Measurements from ENCODE around the gene IBA57. TPM values are rescaled to one million over a fixed set of nuclear protein-coding genes. Genes with fewer than 3 reads are reported as not detected.

IBA57 gene
- polyA plus RNA-seq, 2 of the 4 experiments (the other 2 are of a cell fraction) = 1.5 to 2.2 TPM

- TF ChIP-seq NR3C1 (IDR thresholded peaks at IDR 0.05) = no peak
- Histone ChIP-seq H3K4me3 (no peak overlapping the region), H3K9me3 (no peaks in the 10 kb centered on the region), H3K27ac (no peak overlapping the region), H3K4me2 (no peak overlapping the region), H3K4me1 (0 out of 3 replicates have a peak, but pooled peaks cover 4% of the 10 kb centered on the region)
- DNase-seq (ENCODE audit: low read depth in 1 of 2, low spot score in 1 of 2) (no peak), ATAC-seq (no peak), FAIRE-seq (no peak)
- POLR2A ChIA-PET = no interaction called here
- CTCF ChIA-PET = interaction anchor here (1.3 to 1.8 kb wide), 2 partner anchors 9 to 298 kb away, joined by 4 to 5 read pairs; no protein-coding TSS in a partner anchor
- WGBS (ENCODE audit: missing lambda C conversion rate) = 89% methylated on average over 14 of the region's 14 CpGs
These were observed 52.1 kb downstream of the IBA57 start for GRCh38 chr1:228217551-228218344.

- 81% methylated on average over 10 of the region's 14 CpGs for WGBS (ENCODE audit: missing lambda C conversion rate)
- no peak overlapping the region for H3K27ac ChIP-seq
- CTCF ChIA-PET = no interaction called here
- no peaks in the 10 kb centered on the region for H3K9me3 ChIP-seq
- DNase-seq (ENCODE audit: low read depth in 1 of 2, low spot score in 1 of 2) (no peak), ATAC-seq (no peak), FAIRE-seq (no peak)
- no peak overlapping the region for H3K4me3 ChIP-seq
- POLR2A ChIA-PET = no interaction called here
- H3K4me1 ChIP-seq = 0 out of 3 replicates have a peak, but pooled peaks cover 4% of the 10 kb centered on the region
- no peak for TF ChIP-seq FOXS1 (CRISPR knock-in tag; IDR thresholded peaks at IDR 0.05)
- no peak for TF ChIP-seq CTCF (IDR thresholded peaks at IDR 0.05)
- TF ChIP-seq CHD4 (IDR thresholded peaks at IDR 0.05; ENCODE audit: borderline replicate concordance) = no peak
- TF ChIP-seq CHD2 (IDR thresholded peaks at IDR 0.05; ENCODE audit: low read length, partially characterized antibody) = no peak
- no peak for TF ChIP-seq JUN (IDR thresholded peaks at IDR 0.05)
- TF ChIP-seq HOXA7 (CRISPR knock-in tag; IDR thresholded peaks at IDR 0.05) = no peak
- TF ChIP-seq RAD21 (conservative IDR thresholded peaks at IDR 0.05 in 1 of 2, IDR thresholded peaks at IDR 0.05 in 1 of 2) = no peak
- TF ChIP-seq RFX5 (IDR thresholded peaks at IDR 0.05) = no peak
- H3K4me2 ChIP-seq = no peak overlapping the region
These were observed 53.1 kb downstream of the IBA57 start for GRCh38 chr1:228218513-228219244.

- POLR2A ChIA-PET = no interaction called here
- WGBS (ENCODE audit: missing lambda C conversion rate) = 93% methylated on average over 15 of the region's 16 CpGs
These were observed 53.8 kb downstream of the IBA57 start for GRCh38 chr1:228219245-228219961.

More at GRCh38 chr1:228219245-228219961, 53.8 kb downstream of the IBA57 start:
- FAIRE-seq (no peak), ATAC-seq (no peak), DNase-seq (ENCODE audit: low read depth in 1 of 2, low spot score in 1 of 2) (no peak)
- TF ChIP-seq HDAC2 (IDR thresholded peaks at IDR 0.05) (no peak), ZFP36 (IDR thresholded peaks at IDR 0.05; ENCODE audit: borderline replicate concordance, partially characterized antibody) (no peak), HEYL (CRISPR knock-in tag; IDR thresholded peaks at IDR 0.05) (no peak), FOSB (CRISPR knock-in tag; IDR thresholded peaks at IDR 0.05) (no peak), PBX3 (IDR thresholded peaks at IDR 0.05) (no peak), HOXA7 (CRISPR knock-in tag; IDR thresholded peaks at IDR 0.05) (no peak), JUNB (IDR thresholded peaks at IDR 0.05) (no peak), RNF2 (IDR thresholded peaks at IDR 0.05; ENCODE audit: borderline replicate concordance, low read depth) (no peak)
- Histone ChIP-seq H3K4me2 (no peak overlapping the region), H3K9me3 (peaks cover 1% of the 10 kb centered on the region; the same call in 1 of the 3 replicates), H3K4me1 (no peaks in the 10 kb centered on the region), H3K4me3 (no peak overlapping the region), H3K27ac (no peak overlapping the region)
- CTCF ChIA-PET = no interaction called here

Data from A549 (cell line).